Fibroblast of mammary gland (primary cell): ENCODE results near the gene CDH23.

ENCODE experiments used
- DNase-seq: peaks from one replicate; pipeline ENCODE4 v3.0.0-alpha.2; 2010; ENCODE audit warnings: low read depth
- H3K4me3 ChIP-seq: 2 replicates; pipeline ENCODE4 v1.5.1; 2011; ENCODE audit warnings: low read depth, mild to moderate bottlenecking, low read length, moderate library complexity; ENCODE audit not compliant: control insufficient read depth
- TF ChIP-seq, protein P1 (sequence below): conservative IDR thresholded peaks from 2 replicates; pipeline ENCODE4 v1.5.1; 2011; ENCODE audit warnings: low read depth, low read length, inconsistent platforms; ENCODE audit not compliant: control insufficient read depth, insufficient read depth

CDH23 gene

DNA sequence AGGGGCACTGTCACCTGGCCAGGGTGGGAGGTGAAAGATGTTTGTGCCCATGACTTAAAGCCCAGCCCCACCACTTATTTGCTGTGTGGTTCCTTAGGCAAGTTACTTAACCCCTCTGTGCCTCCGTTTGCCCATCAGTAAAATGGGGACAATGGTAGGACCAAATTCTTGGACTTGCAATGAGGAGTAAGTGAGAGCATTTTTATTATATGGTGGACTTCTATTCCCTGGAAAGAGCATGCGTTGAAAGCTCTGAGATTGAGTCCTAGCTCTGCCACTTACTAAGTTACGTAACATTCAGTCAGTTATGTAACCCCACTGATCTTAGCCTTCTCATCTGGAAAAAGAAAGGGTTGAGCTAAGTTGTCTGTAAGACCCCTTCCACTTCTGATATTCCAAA lies 357.8 kb downstream of the CDH23 start:
- no peak for DNase-seq
- H3K4me3 ChIP-seq: no peak overlapping the region
- TF ChIP-seq, protein P1, sequence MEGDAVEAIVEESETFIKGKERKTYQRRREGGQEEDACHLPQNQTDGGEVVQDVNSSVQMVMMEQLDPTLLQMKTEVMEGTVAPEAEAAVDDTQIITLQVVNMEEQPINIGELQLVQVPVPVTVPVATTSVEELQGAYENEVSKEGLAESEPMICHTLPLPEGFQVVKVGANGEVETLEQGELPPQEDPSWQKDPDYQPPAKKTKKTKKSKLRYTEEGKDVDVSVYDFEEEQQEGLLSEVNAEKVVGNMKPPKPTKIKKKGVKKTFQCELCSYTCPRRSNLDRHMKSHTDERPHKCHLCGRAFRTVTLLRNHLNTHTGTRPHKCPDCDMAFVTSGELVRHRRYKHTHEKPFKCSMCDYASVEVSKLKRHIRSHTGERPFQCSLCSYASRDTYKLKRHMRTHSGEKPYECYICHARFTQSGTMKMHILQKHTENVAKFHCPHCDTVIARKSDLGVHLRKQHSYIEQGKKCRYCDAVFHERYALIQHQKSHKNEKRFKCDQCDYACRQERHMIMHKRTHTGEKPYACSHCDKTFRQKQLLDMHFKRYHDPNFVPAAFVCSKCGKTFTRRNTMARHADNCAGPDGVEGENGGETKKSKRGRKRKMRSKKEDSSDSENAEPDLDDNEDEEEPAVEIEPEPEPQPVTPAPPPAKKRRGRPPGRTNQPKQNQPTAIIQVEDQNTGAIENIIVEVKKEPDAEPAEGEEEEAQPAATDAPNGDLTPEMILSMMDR: no peak

DNA sequence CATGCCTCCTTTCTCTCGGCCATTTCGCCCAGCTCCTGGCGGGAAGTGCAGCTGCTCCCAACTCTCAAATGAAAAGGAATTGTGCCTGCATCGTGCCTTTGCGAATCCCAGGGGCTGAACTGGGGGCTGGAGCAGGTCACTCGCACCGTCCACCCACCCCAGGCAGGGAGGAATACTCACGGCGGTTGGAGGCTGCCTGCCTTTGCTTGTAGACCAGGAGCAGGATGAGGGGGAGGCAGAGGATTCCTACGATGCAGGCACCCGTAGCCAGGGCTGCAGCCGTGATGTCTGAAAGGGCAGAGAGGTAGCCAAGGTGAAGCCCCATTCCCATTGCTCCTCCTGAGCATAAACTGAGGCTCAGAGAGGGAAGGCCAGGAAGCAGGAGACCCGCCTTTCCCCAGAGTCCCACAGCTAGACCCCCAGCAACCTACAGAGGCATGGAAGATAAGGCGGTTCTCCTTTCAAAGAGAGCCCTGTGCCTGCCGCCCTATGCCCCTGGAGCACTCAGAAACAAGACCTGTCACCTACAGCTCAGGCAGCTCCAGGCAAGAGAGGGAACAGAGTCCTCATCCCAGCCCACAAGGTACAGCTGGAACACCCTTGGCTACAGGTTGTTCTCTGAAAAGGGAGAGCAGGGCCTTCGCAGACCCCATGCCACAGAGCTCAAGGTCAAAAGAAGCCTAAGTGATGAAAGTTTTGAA lies 358.6 kb downstream of the CDH23 start:
- no peak for DNase-seq

DNA sequence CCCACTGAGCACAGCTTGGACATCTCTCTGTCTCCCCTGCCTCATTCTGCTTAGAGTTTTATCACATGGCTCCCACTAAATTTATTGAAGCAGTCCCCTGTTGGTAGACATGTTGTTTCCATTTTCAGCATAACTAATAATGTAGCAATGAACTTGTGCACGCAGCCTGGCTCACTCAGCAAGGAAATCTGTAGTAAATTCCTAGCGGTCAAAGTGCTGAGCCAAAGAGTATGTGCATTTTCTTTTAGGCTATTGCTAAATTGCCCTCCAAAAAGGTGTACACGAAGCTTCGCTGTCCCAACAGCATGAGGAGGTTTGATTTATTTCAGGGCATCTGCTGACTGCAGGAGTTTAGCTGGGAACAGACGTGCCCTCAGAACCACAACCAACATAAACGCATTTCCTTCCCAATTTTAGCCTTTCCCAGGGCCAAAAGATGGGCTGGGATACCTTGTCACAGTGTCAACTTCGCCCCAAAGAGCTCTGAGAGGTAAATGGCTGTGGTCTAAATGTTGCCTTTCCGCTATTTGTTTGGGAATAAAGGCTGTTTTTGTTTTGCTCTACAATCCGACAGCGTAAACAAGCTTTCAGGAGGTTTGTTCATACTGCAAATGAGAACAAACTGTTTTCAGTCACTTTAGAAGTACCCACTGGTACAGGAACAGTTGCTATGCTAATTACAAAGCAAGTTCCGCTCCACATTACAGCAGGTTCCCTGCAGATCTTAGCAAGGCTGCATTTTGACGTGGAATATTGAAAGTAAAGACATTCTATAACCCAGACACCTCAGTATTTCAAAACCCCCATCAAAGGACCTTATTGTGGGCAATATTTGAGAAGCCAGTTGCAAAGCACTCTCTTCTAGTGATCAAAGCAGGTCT lies 359.8 kb downstream of the CDH23 start:
- H3K4me3 ChIP-seq: no peak overlapping the region
- TF ChIP-seq, protein P1: no peak
- no peak for DNase-seq

More for the DNA sequence above, 358.6 kb downstream of the CDH23 start:
- TF ChIP-seq, protein P1: no peak
- H3K4me3 ChIP-seq: no peak overlapping the region

- no peak for DNase-seq
- no peak overlapping the region for H3K4me3 ChIP-seq
- TF ChIP-seq, protein P1: no peak
These were observed 360.7 kb downstream of the CDH23 start for GRCh38 chr10:71757399-71757922.

GRCh38 chr10:71761105-71761511 lies 364.4 kb downstream of the CDH23 start:
- no peak for DNase-seq

DNA sequence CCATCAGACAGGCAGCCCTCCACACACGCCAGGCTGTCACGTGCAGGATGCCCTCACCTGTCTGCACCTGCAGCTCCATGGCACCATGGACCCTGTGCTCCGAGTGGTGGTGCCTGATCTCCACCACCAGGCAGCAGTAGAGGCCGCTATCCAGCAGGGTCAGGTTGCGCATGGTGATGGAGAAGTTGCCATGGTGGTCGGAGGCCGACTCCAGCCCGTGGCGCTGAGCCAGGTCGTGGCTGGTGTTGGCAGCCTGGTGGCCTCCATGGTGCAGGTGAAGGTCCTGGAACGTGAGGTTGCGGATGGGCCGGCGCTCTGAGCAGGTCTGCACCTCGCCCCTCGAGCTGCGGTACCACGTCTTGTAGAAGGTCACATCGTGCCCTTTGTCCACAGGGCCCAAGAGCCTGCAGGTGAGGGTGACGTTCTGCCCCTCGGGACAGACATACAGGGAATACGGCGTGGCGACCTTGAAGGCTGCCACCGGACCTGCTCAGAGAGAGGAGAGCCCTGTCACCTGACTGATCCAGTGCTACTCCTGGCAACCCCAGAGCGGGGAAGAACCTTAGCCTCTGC lies 364.9 kb downstream of the CDH23 start:
- DNase-seq: no peak
- H3K4me3 ChIP-seq: no peak overlapping the region
- TF ChIP-seq, protein P1: no peak

More at GRCh38 chr10:71761105-71761511, 364.4 kb downstream of the CDH23 start:
- TF ChIP-seq, protein P1: no peak
- no peak overlapping the region for H3K4me3 ChIP-seq
